CD4-positive, alpha-beta T cell treated with Interleukin-15 for 4 hours (primary cell): ENCODE measurements around the gene PLXNA4.

ENCODE experiments used
- DNase-seq: peaks from one replicate; pipeline ENCODE4 v3.0.0-alpha.2; 2020; ENCODE audit warnings: low spot score

Gene PLXNA4

GRCh38 chr7:132387596-132387995, 188.7 kb downstream of the PLXNA4 start:
- no peak for DNase-seq

GRCh38 chr7:132386201-132386681, 190.0 kb downstream of the PLXNA4 start:
- no peak for DNase-seq

DNA sequence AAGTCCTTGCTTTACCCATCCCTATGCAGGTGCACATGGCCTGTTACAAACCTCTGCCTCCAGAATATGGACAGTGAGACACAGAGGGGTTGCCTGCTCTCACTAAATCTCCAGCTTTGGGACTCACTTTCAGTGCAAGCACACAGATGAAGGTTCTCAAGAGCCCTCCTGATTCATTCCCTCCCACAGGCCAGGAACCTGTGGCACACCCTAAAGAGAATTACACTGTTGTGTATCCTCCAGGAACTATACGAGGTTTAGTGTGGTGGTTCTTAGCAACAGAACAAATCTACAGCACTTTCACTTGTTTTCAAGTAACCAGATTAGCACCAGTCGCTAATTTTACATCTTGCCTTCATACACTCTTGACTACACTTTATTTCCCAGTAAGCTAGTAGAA, 192.3 kb downstream of the PLXNA4 start:
- DNase-seq, result no peak

- no peak for DNase-seq
Observed at GRCh38 chr7:132381742-132382472, 194.4 kb downstream of the PLXNA4 start.

DNA sequence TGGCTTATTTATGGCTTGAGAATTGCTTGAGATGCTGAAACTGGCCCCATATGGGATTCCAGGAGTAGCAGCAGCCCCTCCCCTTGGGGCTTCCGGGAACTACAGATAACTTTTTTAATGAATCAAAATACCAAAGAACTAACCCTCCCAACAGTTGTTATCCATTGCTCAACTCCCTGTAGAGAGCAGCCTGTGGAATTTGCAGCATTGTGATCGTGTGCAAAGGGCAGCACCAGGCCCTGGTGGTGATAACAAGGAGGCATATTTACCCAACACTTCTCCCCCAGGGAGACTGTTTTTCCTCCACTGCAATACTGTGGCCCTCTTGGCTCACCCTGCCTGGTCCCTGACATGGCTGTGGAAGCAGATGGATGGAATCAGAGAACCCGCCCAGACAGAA, 196.2 kb downstream of the PLXNA4 start:
- no peak for DNase-seq

- DNase-seq, result no peak
Observed at GRCh38 chr7:132379292-132379691, 197.0 kb downstream of the PLXNA4 start.

GRCh38 chr7:132377703-132378584, 198.3 kb downstream of the PLXNA4 start:
- DNase-seq, result no peak

DNA sequence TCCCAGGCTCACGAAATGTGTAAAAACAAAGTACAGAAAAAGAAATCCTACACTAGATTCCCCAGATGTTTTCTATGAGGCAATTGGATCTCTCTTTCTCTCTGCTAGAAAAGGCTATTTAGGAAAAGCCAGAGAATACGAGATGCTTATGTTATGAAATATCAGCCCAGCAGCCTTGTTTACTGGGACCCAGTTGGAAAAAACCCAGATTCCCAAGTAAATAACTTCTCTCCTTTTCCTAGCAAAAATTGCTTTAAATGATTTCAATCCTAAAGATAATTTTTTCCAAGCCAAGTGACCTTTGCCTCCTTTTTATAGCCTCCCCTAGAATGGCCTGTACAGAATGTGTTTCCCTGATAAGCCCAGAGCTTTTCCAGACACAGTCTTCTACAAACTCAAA, 199.3 kb downstream of the PLXNA4 start:
- DNase-seq, result no peak

GRCh38 chr7:132376361-132377013, 199.8 kb downstream of the PLXNA4 start:
- DNase-seq, result no peak

- DNase-seq, result no peak
Observed at GRCh38 chr7:132373879-132374278, 202.4 kb downstream of the PLXNA4 start.

- no peak for DNase-seq
Observed at GRCh38 chr7:132373041-132373440, 203.2 kb downstream of the PLXNA4 start.

DNA sequence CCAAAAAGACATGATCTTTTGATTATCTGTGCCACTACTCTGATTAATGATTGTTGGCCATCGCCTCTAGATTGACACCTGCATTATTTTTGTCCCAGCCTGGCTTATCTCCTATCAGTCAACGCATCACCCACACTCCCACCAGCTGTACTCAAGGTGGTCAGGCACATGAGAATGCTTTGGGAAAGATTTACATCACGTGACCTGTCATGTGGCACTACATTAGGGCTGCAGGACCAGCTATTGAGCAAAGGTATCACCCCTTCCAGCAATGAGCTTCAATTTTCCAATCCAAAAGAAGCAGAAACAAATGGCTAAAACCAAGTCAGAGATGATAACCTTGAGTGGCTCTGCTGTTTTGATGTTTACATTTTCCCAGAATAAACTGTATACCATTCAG, 204.3 kb downstream of the PLXNA4 start:
- no peak for DNase-seq

DNA sequence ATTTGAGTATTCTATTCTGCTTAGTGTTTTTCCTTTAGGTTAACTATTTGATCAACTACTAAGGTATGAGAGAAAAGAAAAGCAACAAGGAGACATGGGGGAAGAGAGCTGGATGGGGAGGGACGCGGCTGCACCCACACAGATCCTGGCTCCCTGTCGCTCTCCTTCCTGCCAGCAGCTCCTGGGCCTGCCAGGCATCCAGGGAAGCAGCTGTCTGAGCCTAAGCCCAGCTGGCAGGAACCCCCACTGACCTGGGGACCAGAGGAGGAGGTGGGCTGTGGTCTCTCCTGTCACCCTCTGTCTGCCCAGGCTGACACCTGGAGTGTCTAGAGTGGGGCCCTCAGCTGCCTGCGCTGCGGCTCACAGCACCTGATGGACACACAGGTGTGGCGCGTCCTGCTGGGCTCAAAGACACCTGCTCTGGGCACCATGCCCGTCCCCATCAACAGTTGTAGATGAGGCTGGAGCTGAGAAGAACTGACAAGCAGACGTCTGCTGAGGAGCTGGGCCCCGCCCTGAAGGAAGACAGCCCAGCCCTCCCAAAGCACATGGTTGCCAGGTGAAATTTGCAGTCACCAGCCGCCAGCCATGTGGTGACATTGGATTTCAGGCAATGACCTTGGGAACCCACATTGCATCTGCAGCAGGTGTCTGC, 207.9 kb downstream of the PLXNA4 start:
- no peak for DNase-seq

GRCh38 chr7:132367795-132368194, 208.5 kb downstream of the PLXNA4 start:
- no peak for DNase-seq

- DNase-seq, result no peak
Observed at GRCh38 chr7:132367004-132367403, 209.3 kb downstream of the PLXNA4 start.

DNA sequence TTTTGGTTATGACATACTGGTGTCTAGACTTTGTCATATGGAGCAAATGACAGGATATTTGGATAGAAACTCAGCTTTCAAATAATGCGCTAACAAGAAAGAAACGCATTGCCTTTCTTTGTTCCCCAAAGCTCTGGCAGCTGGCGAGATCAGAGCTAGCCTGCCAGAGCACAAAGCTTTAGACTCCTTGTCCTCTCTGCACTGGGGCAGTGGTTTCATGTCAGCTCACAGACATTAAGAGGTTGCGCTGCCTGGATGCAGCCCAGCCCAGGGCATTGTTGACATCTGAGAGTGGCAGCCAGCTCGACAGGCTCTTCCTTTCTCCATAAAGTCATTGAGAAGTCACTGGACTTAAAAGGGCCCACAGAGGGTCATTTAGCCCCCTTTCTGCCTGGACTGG, 212.0 kb downstream of the PLXNA4 start:
- no peak for DNase-seq

GRCh38 chr7:132362059-132362458, 214.2 kb downstream of the PLXNA4 start:
- no peak for DNase-seq

- DNase-seq, result no peak
Observed at GRCh38 chr7:132361146-132361545, 215.1 kb downstream of the PLXNA4 start.

GRCh38 chr7:132359743-132360142, 216.5 kb downstream of the PLXNA4 start:
- no peak for DNase-seq

- no peak for DNase-seq
Observed at GRCh38 chr7:132355048-132355447, 221.2 kb downstream of the PLXNA4 start.

- no peak for DNase-seq
Observed at GRCh38 chr7:132354527-132354926, 221.7 kb downstream of the PLXNA4 start.

- no peak for DNase-seq
Observed at GRCh38 chr7:132353936-132354335, 222.3 kb downstream of the PLXNA4 start.
